Hematopoietic multipotent progenitor cell treated with erythropoietin and hydrocortisone succinate and interleukin-3 and kit ligand, for 17 days (in vitro differentiated cells): ENCODE measurements around the gene SCN11A.
A peak's percentile ranks its signal among the peaks of the same experiment; 100 is the strongest.
"Not testable (repeated sequence)": the region's sequence is repeated elsewhere in the genome, so short reads cannot be mapped to it uniquely, and the experiment has no call there.

Source experiments
- DNase-seq: peaks from one replicate; pipeline ENCODE4 v3.0.0-alpha.2; 2015; ENCODE audit warnings: low spot score

Gene SCN11A

GRCh38 chr3:39065197-39065596 is 13.5 kb upstream of the SCN11A start:
- DNase-seq, result peak; percentile 76

- DNase-seq, result no peak
Measured at GRCh38 chr3:39064646-39065045, 12.9 kb upstream of the SCN11A start.

- DNase-seq, result no peak
Measured at GRCh38 chr3:39063143-39063542, 11.4 kb upstream of the SCN11A start.

- DNase-seq, result no peak
Measured at GRCh38 chr3:39062180-39062579, 10.4 kb upstream of the SCN11A start.

GRCh38 chr3:39061228-39061627 is 9.5 kb upstream of the SCN11A start:
- DNase-seq, result not testable (repeated sequence)

- no peak for DNase-seq
Measured at GRCh38 chr3:39056151-39056550, 4.4 kb upstream of the SCN11A start.

- DNase-seq, result no peak
Measured at GRCh38 chr3:39053696-39054095, 2.0 kb upstream of the SCN11A start.

GRCh38 chr3:39052583-39052982 is 839 bp upstream of the SCN11A start:
- DNase-seq, result no peak

GRCh38 chr3:39050029-39050428 is 1.7 kb downstream of the SCN11A start:
- DNase-seq, result no peak

- DNase-seq, result no peak
Measured at GRCh38 chr3:39038165-39038564, 13.6 kb downstream of the SCN11A start.

GRCh38 chr3:39029556-39029955 is 22.2 kb downstream of the SCN11A start:
- DNase-seq, result no peak

GRCh38 chr3:39028546-39028945 is 23.2 kb downstream of the SCN11A start:
- no peak for DNase-seq

- no peak for DNase-seq
Measured at GRCh38 chr3:39025222-39025970, 26.3 kb downstream of the SCN11A start.

GRCh38 chr3:39024497-39024896 is 27.2 kb downstream of the SCN11A start:
- no peak for DNase-seq

GRCh38 chr3:39022286-39022630 is 29.5 kb downstream of the SCN11A start:
- DNase-seq, result no peak

- no peak for DNase-seq
Measured at GRCh38 chr3:39021465-39022285, 30.1 kb downstream of the SCN11A start.

- no peak for DNase-seq
Measured at GRCh38 chr3:39021029-39021428, 30.7 kb downstream of the SCN11A start.

- no peak for DNase-seq
Measured at GRCh38 chr3:39019299-39019698, 32.4 kb downstream of the SCN11A start.

- DNase-seq, result no peak
Measured at GRCh38 chr3:39015418-39015817, 36.3 kb downstream of the SCN11A start.

GRCh38 chr3:39013921-39014509 is 37.7 kb downstream of the SCN11A start:
- no peak for DNase-seq

- no peak for DNase-seq
Measured at GRCh38 chr3:39013289-39013688, 38.5 kb downstream of the SCN11A start.

GRCh38 chr3:39011191-39011736 is 40.5 kb downstream of the SCN11A start:
- DNase-seq, result no peak

GRCh38 chr3:39005295-39005694 is 46.4 kb downstream of the SCN11A start:
- DNase-seq, result no peak
